ENCODE results near the gene EIF2A.

Gene EIF2A

DNA sequence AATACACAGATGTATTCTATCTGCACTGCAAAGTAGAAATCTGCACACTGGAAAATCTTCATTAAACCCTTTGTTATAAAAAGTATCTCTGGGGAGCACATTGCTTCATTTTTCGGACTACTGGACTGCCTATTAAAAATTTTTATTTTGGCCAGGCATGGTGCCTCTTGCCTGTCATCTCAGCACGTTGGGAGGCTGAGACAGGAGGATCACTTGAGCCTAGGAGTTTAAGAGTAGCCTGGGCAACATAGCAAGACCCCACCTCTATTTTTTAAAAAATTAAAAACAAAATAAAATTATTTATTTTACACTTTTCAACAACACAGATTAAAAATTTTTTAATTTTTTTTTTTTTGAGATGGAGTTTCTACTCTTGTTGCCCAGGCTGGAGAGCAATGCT is 6.3 kb upstream of the EIF2A start:
- no peak for TF ChIP-seq CTCF (IDR thresholded peaks at IDR 0.05; ENCODE audit: extremely low read depth, insufficient read depth, missing control alignments)
- in situ Hi-C loops (cut with MboI; ENCODE audit: low pct_unique_long_range_greater_than_20kb, low sequenced_read_pairs, unreplicated experiment) = loop anchor here (25.0 kb wide), 2 partner anchors 322 to 597 kb away; no protein-coding TSS in a partner anchor
- DNase-seq (ENCODE audit: low spot score) = no peak

- in situ Hi-C loops (cut with MboI; ENCODE audit: low pct_unique_long_range_greater_than_20kb, low sequenced_read_pairs, unreplicated experiment) = loop anchor here (25.0 kb wide), 2 partner anchors 321 to 596 kb away; no protein-coding TSS in a partner anchor
- TF ChIP-seq CTCF (IDR thresholded peaks at IDR 0.05; ENCODE audit: extremely low read depth, insufficient read depth, missing control alignments) = no peak
- no peak for DNase-seq (ENCODE audit: low spot score)
These were observed 5.6 kb upstream of the EIF2A start for GRCh38 chr3:150540991-150541390.

DNA sequence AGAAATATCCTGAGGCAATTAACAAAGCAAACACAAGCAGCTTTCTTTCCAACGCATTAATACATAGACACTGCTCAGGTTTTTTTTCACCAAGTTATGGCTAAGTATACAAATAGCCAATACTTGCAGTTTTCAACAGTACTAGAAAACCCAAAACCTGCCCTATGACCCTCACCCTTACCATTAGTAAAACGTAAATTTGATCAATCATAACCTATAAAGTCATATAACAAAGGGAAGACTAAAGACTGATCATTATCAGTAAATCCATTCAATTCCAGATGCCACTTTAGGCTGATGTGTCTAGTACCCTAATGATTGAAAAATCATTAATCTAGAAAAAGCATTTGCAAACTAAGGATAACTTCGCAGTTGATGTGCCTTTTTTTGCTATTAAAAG is 3.5 kb upstream of the EIF2A start:
- TF ChIP-seq CTCF (IDR thresholded peaks at IDR 0.05; ENCODE audit: extremely low read depth, insufficient read depth, missing control alignments) = no peak
- no peak for DNase-seq (ENCODE audit: low spot score)
- in situ Hi-C loops (cut with MboI; ENCODE audit: low pct_unique_long_range_greater_than_20kb, low sequenced_read_pairs, unreplicated experiment) = loop anchor here (25.0 kb wide), 2 partner anchors 319 to 594 kb away; no protein-coding TSS in a partner anchor

- DNase-seq (ENCODE audit: low spot score) = no peak
- no peak for TF ChIP-seq CTCF (IDR thresholded peaks at IDR 0.05; ENCODE audit: extremely low read depth, insufficient read depth, missing control alignments)
- in situ Hi-C loops (cut with MboI; ENCODE audit: low pct_unique_long_range_greater_than_20kb, low sequenced_read_pairs, unreplicated experiment) = loop anchor here (25.0 kb wide), 2 partner anchors 319 to 594 kb away; no protein-coding TSS in a partner anchor
These were observed 3.1 kb upstream of the EIF2A start for GRCh38 chr3:150543531-150543930.

DNA sequence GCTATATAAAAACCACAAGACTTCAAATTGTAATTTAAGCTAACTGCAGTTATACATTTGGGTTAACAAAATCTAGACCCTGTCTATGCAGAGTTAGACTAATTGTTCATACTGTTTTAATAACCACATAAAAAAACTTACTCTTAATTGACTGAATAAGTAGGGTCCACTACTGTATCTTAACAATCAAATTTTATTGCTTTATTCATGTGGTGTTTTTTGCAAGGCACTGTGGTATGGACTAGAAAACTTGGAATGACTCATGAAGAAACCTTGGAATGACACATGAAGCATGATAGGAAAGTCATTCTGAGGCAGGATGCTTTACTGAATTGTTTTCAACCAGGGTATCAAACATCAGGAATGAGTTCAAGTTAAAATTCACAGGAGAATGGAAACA is 2.5 kb upstream of the EIF2A start:
- in situ Hi-C loops (cut with MboI; ENCODE audit: low pct_unique_long_range_greater_than_20kb, low sequenced_read_pairs, unreplicated experiment) = loop anchor here (25.0 kb wide), 2 partner anchors 318 to 593 kb away; no protein-coding TSS in a partner anchor
- no peak for TF ChIP-seq CTCF (IDR thresholded peaks at IDR 0.05; ENCODE audit: extremely low read depth, insufficient read depth, missing control alignments)

DNA sequence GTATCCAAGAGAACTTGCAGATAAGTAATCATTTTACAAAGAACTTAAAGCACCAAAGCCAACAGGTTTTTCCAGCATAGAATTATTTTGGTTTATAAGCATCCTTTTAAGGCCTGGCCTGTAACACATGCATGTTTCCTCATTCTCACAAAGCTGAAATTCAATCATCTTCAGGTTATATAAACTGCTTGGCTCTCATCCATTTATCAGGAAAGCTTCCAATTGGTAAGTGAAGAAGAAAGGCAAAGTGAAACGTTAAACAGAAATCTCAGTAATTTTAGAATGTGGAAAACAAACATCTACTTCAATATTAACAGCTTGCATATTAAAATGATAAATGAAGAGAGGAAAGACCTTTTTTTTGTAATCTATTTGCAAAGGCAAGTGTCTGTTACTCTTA is 1.9 kb upstream of the EIF2A start:
- no peak for DNase-seq (ENCODE audit: low spot score)
- in situ Hi-C loops (cut with MboI; ENCODE audit: low pct_unique_long_range_greater_than_20kb, low sequenced_read_pairs, unreplicated experiment) = loop anchor here (25.0 kb wide), 2 partner anchors 318 to 593 kb away; no protein-coding TSS in a partner anchor
- TF ChIP-seq CTCF (IDR thresholded peaks at IDR 0.05; ENCODE audit: extremely low read depth, insufficient read depth, missing control alignments) = no peak

More for the DNA sequence above, 2.5 kb upstream of the EIF2A start:
- DNase-seq (ENCODE audit: low spot score) = no peak
